Mesangial cell (primary cell): ENCODE results near the gene KIF12. TPM values are rescaled to one million over a fixed set of nuclear protein-coding genes. Genes with fewer than 3 reads are reported as not detected.

ENCODE experiments used
- total RNA-seq: library from RNA; depleted of rRNA; stranded (reverse); fragments of >200 nt; gene quantifications from 2 replicates; pipeline ENCODE4 v1.2.3, GENCODE V29; 2015

Gene KIF12
- 8.3 and 67.3 TPM in 2 replicates for total RNA-seq

GRCh38 chr9:114098936-114099668, at the start of gene KIF12:
KIF12 (minus strand) TSS chr9:114099292; CDS start chr9:114099276, 16 bp downstream.

GRCh38 chr9:114078021-114078780, 20.9 kb downstream of the KIF12 start, which contains the start of gene AMBP:
AMBP (minus strand) TSS chr9:114078300; CDS start chr9:114078209, 91 bp downstream.

Other genes with a start within 250 kb of the KIF12 start
- gene ZNF618, start 223.0 kb downstream of the KIF12 start, total RNA-seq, result 14.5 and 23.8 TPM in 2 replicates
- not detected in 2 replicates for gene AMBP, start 21.0 kb downstream of the KIF12 start, total RNA-seq
- gene COL27A1, start 56.2 kb upstream of the KIF12 start, total RNA-seq, result 6.7 and 6.8 TPM in 2 replicates
- gene ORM1, start 223.8 kb upstream of the KIF12 start, total RNA-seq, result not detected in 2 replicates
- gene ORM2, start 230.6 kb upstream of the KIF12 start, total RNA-seq, result not detected in 2 replicates